G401.6 (cell line): ENCODE results near the gene FAM174C.
"Not testable (repeated sequence)": the region's sequence is repeated elsewhere in the genome, so short reads cannot be mapped to it uniquely, and the experiment has no call there.

ENCODE experiments used
- FAIRE-seq: peaks from 2 replicates; lab custom pipeline; 2012; peaks lifted over from hg19 to GRCh38; lab: Jason Lieb, UNC

Gene FAM174C

DNA sequence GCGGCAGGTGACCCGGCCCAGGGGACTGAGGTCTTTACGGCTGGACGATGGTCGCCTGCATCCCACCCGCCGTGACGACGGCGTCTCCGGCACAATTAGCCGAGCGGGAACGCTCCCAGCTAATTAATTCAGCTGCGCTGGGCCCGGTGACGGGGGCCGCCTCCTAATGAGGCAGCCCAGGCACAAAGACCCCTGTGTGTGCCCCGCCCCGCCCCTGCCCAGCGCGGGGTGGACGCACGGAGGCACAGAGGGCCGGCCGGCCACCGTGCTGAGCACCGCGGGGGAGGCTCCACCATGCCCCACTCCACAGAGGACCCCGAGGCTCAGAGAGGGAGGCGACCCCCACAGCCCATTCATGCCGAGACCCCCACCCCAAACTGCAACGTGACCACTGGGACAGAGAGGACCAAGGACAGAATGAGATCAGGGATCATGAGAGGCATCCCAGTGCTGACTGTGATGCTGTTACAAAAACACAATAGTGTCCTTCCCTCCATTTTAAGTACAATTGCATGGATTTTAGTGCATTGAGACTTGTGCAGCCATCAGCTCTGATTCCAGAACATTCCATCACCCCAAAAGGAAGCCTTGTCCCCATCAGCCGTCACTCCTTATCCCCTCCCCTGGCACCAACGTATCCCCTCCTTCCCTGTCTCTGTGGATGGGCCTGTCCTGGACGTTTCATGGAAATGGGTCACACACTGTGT is 27.4 kb downstream of the FAM174C start:
- no peak for FAIRE-seq

DNA sequence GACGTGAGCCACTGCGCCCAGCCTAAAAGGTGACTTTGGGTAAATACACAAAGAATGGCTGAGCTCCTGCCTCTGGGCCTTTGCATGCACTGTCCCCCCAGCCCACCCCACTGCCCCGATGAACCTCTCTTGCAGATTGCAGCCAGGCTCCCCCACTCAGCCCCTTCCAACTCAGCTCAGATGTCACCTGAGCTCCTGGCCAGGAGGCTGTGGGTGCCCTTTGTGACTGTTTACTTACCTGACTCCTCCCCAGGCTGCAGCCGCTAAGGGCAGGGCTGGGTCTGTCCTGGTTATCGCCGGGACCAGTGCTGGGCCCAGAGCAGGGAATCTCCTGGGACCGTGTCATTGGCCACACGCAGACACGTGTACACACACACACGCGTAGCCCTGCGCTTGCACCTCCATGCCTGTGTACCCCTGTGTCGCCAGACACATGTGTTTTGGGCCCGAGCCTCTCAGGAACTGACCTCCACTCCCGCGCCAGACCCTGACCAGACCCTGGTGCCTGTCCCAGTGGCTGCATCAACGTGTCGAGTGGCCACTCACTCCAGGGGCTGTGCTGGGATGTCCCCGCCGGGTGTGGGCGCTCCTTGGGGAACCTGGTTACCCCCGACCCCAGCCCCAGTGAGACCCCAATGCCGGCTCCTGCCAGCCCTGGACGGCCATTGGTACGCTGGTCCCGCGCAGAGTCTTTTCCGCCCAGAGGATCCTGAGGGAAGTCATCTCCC is 29.0 kb downstream of the FAM174C start:
- FAIRE-seq, result no peak

DNA sequence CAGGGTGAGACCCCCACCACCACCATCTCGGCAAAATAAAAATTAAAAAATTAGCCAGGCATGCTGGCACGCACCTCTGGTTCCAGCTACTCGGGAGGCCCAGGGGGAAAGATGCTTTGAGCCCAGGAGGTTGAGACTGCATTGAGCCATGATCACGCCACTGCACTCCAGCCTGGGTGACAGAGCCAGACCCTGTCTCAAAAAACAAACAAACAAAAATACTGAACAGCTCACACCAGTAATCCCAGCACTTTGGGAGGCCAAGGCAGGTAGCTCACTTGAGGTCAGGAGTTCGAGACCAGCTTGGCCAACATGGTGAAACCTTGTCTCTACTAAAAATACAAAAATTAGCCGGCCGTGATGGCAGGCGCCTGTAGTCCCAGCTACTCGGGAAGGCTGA is 30.0 kb downstream of the FAM174C start:
- not testable (repeated sequence) for FAIRE-seq

DNA sequence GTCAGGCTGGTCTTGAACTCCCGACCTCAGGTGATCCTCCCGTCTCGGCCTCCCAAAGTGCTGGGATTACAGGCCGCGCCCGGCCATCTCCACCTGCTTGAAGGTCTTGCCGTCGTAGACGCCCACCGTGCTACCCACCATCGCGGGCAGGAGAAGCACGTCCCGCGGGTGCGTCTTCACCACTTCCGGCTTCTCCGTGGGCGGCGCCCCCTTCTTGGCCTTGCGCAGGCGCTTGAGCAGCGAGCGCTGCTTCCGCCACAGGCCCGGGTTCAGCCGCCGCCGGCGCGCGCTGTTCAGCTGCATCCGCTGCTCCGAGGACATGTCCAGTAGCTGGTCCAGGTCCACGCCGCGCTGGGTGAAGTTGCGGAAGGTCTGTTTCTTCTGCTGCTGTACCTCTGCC is 32.0 kb downstream of the FAM174C start:
- no peak for FAIRE-seq

DNA sequence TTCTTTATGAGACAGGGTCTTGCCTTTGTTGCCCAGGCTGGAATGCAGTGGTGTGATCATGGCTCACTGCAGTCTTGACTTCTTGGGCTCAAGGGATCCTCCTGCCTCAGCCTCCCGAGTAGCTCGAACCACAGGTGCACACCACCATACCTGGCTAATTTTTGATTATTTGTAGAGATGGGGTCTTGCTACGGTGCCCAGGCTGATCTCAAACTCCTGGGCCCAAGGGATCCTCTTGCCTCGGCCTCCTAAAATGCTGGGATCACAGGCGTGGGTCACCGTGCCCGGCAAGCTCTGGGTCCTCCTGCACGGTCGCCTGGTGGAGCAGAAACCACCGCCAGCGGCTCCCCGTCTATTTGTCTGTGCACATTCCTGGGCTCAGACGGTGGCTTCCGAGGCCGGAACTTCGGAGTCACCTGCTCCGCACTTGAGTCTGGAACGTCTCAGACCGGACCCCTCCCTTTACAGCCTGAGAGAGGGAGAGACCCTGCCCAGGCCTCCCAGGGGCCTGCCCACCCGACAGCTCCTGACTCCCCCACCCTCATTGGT is 32.5 kb downstream of the FAM174C start:
- no peak for FAIRE-seq

DNA sequence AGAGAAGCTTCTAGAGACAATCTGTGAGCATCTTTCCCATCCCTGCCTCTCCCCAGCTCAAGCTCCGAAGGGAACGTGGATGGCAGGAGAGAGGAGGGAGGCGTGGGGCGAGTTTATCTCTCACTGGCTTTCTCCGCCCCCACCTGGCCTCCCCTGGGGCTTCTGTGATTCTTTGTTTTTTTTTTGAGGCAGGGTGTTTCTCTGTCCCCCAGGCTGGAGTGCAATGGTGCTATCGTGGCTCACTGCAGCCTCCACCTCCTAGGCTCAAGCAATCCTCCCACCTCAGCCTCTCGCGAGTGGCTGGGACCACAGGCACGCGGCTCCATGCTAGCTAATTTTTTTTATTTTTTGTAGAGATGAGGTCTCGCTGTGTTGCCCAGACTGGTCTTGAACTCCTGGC is 33.4 kb downstream of the FAM174C start:
- no peak for FAIRE-seq

DNA sequence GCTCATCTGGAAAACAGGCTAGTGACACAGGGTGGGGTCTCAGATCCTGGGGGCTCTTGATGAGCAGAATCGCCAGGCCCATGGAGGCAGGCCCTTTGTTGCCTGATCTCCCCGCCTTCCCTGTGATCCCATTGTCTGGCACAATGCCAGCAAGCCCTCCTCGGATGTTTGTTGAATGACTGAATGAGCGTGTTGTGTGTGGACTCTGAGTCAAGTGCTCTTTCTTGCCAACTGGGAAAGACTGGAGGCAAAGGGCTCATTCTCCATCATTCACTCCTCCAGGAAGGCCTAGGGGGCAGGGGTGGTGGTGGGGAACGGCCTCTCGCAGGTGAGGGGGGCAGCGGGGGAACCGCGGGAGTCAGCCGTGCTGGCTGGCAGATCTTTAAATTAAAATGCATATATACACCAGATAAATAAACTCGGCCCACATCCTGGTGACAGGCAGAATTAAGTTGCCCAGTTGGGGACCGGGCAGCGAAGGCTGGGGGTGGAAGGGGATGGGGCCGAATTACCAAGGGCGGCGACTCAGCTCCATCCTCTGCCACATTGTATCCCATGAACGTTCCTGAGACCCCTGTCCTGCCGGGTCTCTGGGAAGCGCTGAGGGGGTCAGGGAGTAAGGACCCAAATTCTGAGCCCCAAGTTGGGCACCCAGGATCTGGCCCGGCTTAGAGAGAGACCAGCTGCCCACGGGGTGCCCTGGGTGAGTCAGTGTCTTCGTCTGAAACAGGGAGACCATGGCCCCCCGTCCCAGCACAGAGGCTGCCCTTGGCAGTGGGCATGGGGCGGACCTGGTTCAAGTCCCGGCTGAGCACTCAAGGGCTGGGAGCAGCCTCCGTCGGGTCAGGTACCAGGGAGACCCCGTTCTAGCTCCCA is 34.9 kb downstream of the FAM174C start:
- FAIRE-seq, result no peak

DNA sequence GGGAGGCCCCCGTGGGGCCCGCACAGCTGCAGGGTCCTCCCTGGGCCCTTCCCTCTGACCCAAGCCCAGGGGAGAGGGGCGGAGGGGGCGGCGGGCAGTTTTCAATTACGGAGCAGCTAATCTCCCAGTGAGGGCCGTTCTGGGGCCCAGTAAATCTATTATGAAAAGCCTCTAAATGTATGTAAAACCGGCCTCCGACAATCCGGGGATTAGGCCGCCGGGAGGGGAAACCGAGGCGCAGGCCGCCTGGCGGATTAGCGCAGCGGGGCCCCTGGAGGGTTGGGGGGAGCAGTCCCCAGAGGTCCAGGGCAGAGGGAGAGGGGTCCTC is 35.5 kb downstream of the FAM174C start:
- FAIRE-seq, result no peak

DNA sequence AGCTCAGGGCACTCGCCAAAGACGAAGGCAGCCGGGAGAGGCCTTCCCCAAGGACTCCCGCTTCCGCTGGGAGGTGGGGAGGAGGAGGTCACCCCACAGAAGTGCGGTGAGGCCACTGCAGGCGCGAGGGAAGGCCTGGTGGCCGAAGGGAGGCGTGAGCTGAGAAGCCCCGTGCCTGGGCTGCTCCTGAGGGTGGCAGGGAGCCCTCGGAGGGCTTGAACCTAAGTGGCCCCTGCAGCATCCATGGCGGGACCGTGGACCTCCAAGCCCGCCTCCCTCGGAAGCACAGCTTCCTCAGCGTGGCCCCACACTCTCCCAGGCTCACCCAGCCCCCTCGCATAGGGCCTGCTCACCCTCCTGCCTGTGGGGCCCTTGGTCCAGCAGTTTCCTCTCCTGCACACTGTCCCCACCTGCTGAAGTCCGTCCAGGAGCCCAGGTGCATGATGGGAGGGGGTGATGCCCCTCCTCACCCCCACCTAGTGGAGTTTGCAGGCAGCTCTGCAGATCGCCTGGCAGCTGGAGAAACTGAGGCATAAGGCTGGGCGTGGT is 36.3 kb downstream of the FAM174C start:
- no peak for FAIRE-seq

DNA sequence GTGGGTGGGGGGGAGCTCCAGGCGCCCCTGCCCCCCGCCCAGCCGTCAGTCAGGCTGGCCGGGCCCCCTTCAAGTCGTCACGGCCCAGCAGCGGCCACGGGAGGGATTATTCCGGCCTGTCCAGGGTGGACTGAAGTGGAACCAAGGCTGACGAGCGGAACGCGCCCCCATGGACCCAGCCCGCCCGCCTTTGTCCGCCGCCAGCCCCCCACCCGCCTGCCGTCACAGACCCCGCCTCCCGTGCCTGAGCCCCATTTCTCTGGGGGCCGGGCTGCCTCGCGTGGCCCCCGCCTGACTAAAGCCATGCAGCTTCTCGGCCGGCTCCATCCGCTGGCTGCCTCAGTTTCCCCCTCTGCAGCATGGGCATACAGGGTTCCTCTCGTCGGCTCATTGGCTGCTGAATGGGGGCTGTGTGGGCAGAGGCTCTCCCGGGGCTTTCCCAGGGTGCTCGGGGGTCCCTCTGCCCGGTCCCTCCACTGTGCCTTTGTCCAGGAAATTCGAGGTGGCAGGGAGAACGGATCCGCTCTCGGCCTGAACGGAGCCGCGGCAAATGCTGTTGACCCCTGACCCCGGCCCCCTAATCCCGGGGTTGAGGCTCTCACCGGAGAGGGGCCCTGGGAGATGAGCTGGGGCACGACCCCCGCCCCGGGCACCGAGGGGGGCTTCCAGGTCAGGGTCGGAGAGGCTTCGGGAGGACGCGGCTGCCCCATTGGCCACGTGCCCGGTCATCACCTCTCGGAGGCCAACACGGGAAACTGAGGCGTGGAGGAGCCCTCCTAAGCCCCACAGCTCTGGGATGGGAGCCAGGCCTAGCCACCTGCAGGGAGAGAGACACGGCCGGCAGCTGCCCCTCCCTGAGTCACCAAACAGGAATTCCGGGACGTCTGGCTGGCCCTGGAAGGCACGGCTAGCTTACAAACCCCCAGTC is 37.7 kb downstream of the FAM174C start:
- no peak for FAIRE-seq

DNA sequence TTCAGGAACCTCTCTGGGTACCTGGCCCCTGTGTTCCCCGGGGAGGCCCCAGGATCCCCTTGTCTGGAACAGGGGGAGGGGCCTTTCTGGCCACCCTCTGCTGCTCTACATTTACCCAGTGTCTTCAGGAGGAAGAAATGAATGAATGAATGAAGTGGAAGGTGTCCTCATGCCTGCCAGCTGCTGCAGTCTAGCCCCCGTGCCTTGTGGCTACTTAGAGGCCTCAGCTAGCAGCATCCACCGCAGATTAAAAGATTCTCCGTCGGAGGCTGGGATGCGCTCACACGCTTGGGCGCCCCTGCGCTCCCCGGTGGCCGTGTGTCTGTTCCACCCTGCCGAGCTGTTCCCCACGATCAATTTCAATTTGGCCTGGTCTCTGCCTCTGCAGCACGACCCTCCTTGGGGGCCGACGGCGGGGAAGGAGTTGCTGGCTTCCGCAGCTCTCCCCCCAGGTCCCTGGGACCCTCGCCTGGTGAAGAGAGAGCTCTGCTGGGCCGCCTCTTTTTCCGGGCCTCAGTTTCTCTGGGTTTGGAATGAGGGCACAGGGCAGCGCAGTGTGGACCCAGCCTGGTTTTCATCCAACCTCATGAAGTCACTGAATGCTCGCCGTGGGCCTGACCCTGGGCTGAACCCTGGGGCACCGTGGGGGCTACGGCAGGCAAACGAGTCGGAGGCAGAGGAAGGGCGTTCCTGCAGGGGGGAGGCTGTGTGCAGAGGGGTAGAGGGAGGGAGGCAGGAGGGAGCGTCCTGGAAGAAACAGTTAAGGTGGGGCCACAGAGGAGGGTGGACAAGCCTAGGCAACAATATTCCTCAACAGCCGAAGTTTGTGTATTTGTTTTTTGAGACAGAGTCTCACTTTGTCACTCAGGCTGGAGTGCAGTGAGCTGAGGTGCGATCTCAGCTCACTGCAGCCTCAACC is 38.6 kb downstream of the FAM174C start:
- FAIRE-seq, result no peak

DNA sequence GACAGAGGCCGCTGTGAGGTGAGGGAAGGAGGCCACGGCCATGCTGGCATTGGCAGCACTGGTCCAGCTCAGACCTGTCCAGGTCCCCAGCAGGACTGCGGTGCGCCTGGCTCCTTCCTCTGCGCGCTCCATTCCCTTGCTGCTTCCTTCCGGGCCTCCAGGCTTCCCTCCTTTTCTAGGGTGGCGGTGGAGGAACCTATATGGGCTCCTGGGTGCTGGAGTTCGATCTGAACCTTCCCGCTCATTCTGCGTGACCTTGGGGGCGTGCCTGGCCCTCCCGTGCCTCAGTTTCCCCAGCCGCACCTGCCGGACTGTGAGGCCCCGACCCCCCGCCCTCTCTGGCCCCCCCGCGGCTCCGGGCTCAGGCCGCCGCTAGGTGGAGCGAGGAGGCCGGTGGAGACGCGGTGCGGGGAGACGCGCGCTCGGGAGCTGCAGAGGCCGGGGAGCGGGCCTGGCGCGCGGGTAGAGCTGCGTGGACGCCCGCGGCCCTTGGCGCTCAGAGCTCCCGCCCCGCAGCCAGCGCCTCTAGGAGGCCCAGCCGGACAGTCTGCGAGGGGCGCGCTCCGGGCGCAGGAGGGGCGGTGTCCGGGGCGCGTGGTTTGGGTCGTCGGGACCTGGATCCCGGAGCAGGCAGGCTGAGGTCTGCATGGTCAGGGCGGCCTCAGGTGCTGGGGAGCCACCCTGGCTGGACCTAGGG is 40.3 kb downstream of the FAM174C start:
- no peak for FAIRE-seq

DNA sequence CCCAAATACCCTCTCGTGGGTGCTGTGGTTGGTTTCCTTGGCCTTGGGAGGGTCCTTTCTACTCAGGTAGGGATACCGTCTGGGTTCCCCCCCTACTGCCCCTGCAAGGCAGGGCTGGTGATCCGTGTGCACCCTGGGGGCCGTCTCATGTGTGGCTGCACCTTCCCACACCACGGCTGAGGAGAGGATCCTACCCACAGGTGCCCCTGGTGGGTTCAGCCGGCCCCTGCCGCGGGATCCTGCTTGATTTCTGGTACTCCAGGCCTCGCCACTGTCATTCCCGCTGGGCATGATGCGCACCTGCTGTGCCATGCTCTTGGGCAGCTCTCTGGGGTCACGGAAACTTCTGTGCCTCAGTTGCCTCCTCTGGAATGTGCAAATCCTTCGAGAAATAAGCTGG is 41.1 kb downstream of the FAM174C start:
- FAIRE-seq, result no peak

DNA sequence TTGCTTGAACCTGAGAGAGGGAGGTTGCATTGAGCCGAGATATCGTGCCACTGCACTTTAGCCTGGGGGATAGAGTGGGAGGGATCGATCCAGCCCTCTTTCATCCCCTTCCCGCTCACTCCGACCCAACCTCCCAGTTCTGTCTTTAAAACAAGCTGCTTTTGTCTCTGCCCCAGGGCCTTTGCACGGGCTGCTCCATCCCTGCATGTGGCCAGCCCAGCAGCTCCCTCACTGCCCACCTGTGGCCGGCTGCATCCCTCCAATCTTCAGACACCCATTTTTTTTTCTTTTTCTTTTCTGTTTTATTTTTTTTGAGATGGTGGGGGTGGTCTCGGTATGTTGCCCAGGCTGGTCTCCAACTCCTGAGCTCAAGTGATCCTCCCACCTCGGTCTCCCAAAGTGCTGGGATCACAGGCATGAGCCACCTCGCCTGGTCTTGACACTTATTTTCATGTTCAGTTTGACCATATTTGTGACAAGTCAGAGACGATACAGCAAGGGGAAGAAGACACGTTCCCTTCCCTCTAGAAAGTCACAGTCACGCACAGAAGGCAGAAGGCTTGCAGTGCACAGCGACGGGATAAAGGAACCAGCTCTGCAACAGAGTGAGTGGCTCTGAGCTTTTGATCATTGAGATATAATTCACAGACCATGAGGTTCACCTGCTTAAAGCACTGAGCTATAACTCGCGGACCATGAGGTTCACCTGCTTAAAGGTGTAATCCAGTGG is 42.1 kb downstream of the FAM174C start:
- FAIRE-seq, result no peak

DNA sequence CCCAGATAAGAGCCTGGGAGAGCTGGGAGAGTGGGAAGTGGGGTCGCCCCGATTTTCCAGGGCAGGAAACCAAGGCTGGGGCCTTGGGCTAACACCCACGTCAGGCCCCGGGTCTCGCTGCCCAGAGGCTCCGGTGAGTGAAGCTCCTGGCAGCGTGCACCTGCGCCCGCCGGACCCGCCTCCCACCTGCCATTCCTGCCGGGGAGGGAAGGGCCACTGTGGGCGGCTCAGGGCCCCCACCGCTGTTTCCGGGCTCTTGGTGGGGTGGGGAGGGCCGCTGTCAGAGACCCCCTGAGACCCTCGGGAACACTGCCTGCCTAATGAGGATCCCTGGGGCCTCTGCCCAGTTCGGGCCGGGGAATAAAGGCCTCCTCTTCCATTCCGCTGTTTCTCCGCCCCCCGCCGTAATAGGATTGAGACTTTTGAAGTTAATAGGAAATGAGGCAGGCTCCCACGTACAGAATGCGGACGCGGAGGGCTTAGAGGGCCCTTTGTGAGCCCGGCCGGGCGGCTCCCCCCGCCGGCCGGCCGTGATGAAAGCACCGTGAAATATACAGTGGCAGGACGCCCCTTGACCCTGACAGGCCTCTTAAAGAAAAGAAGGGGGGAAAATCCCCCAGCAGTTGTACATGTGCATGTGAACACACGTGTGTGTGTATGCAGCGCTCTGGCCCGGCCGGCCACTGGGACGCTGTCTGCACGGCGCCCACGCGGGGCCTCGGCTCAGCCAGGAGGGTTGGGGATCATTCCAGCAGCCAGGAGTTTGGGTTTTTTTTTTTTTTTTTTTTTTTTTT is 43.5 kb downstream of the FAM174C start:
- no peak for FAIRE-seq

DNA sequence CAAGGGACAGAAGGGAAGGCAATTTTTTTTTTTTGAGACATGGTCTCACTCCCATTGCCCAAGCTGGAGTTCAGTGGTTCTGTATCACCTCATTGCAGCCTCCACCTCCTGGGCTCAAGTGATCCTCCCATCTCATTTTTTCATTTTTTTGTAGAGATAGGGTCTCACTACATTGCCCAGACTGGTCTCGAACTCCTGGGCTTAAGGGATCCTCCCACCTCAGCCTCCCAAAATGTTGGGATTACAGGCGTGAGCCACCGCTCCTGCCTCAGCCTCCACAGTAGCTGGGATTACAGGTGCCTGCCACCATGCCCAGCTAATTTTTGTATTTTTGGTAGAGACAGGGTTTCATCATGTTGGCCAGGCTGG is 44.9 kb downstream of the FAM174C start:
- FAIRE-seq, result not testable (repeated sequence)

DNA sequence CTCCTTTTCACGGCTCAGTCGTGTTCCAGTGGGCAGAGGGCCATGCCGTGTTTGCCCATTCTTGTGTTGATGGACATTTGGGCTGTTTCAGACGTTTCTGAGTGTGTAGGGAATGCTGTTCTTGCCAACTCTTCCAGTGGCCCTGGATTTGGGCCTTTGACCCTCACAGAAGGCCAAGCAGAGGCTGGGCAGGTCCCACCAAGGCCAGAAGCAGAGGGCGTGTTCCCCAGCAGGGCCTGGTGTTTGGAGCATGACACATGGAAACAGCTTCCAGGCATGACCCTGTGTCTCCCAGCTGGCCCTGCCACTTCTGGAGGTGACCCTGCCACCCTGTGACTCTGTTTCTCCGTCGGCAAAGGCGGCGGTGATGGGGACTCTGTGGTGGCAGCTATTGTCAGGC is 46.2 kb downstream of the FAM174C start:
- no peak for FAIRE-seq
